OCI-LY1 (cell line): Measurements from ENCODE around the gene IL4R.
"Not testable (repeated sequence)": the region's sequence is repeated elsewhere in the genome, so short reads cannot be mapped to it uniquely, and the experiment has no call there.

Source experiments
- H2AFZ ChIP-seq: fragments of 200-600 bp; sonication (generic), shearing (Covaris generic); 2 replicates; pipeline ENCODE4 v1.6.0; 2014; ENCODE audit warnings: antibody characterized with exemption, mild to moderate bottlenecking, low read length
- H3F3A ChIP-seq: fragments of 200-600 bp; sonication (generic), shearing (Covaris generic); 2 replicates; pipeline ENCODE4 v1.6.0; 2014; ENCODE audit warnings: mild to moderate bottlenecking, antibody characterized with exemption, low read length, moderate library complexity; ENCODE audit not compliant: insufficient read depth
- H3K27ac ChIP-seq: fragments of 200-600 bp; sonication (generic); 2 replicates; pipeline ENCODE4 v1.5.1; 2014; ENCODE audit warnings: low read length, mixed run types, mild to moderate bottlenecking, low read depth; ENCODE audit not compliant: poor library complexity, severe bottlenecking
- H3K27me3 ChIP-seq: fragments of 200-600 bp; sonication (generic); 2 replicates; pipeline ENCODE4 v1.6.0; 2014; ENCODE audit warnings: antibody characterized with exemption, mild to moderate bottlenecking, low read length, moderate library complexity; ENCODE audit not compliant: insufficient read depth
- H3K36me3 ChIP-seq: fragments of 200-600 bp; sonication (generic); 2 replicates; pipeline ENCODE4 v1.6.1; 2014; ENCODE audit warnings: mild to moderate bottlenecking, antibody characterized with exemption, low read length, moderate library complexity, mixed read lengths; ENCODE audit not compliant: insufficient read depth
- H3K4me1 ChIP-seq: fragments of 200-600 bp; sonication (generic); 2 replicates; pipeline ENCODE4 v1.5.1; 2014; ENCODE audit warnings: mild to moderate bottlenecking, low read length, moderate library complexity; ENCODE audit not compliant: insufficient read depth, severe bottlenecking
- H3K4me2 ChIP-seq: fragments of 200-600 bp; sonication (generic), shearing (Covaris generic); 2 replicates; pipeline ENCODE4 v1.6.1; 2014; ENCODE audit warnings: low read length
- H3K4me3 ChIP-seq: fragments of 200-600 bp; sonication (generic); 2 replicates; pipeline ENCODE4 v1.5.1; 2014; ENCODE audit warnings: low read length, low read depth, mild to moderate bottlenecking, mixed read lengths; ENCODE audit not compliant: poor library complexity, severe bottlenecking
- H3K79me2 ChIP-seq: fragments of 200-600 bp; shearing (Covaris generic); 2 replicates; pipeline ENCODE4 v1.6.1; 2016; ENCODE audit warnings: mixed run types, low read length, mixed read lengths; ENCODE audit not compliant: insufficient read depth
- H3K9ac ChIP-seq: fragments of 200-600 bp; sonication (generic), shearing (Covaris generic); 2 replicates; pipeline ENCODE4 v1.6.1; 2014; ENCODE audit warnings: mild to moderate bottlenecking, low read length, mixed read lengths
- H3K9me2 ChIP-seq: fragments of 200-600 bp; sonication (generic), shearing (Covaris generic); 2 replicates; pipeline ENCODE4 v1.6.1; 2014; ENCODE audit warnings: low read depth, mild to moderate bottlenecking, low read length, mixed read lengths
- H3K9me3 ChIP-seq: fragments of 200-600 bp; shearing (Covaris generic); 2 replicates; pipeline ENCODE4 v1.6.1; 2014; ENCODE audit warnings: low read length, mixed read lengths
- H4K20me1 ChIP-seq: fragments of 200-600 bp; sonication (generic), shearing (Covaris generic); 2 replicates; pipeline ENCODE4 v1.6.0; 2016; ENCODE audit warnings: mild to moderate bottlenecking, low read length; ENCODE audit not compliant: insufficient read depth
- EZH2 ChIP-seq: fragments of 200-600 bp; sonication (generic), shearing (Covaris generic); IDR thresholded peaks from 2 replicates; pipeline ENCODE4 v1.8.0; 2017; ENCODE audit warnings: borderline replicate concordance, mixed run types, mild to moderate bottlenecking, antibody characterized with exemption, low read length, moderate library complexity, mixed read lengths
- TF ChIP-seq, protein P1 (sequence below): fragments of 200-600 bp; sonication (generic), shearing (Covaris generic); IDR thresholded peaks from 2 replicates; pipeline ENCODE4 v1.5.1; 2017; ENCODE audit warnings: mild to moderate bottlenecking, antibody characterized with exemption, low read length, moderate library complexity, mixed read lengths

The IL4R gene

GRCh38 chr16:27392671-27393070 is 78.9 kb downstream of the IL4R start:
- Histone ChIP-seq H3K4me1 (no peaks in the 10 kb centered on the region), H3K4me3 (no peak overlapping the region), H3K27me3 (peaks cover 4% of the 10 kb centered on the region; the same call in 1 of the 2 replicates), H3K9ac (no peak overlapping the region), H3F3A (no peaks in the 10 kb centered on the region), H3K79me2 (no peaks in the 10 kb centered on the region), H3K4me2 (no peak overlapping the region), H3K36me3 (no peaks in the 10 kb centered on the region; the same call in 1 of the 2 replicates), H2AFZ (no peak overlapping the region), H3K9me3 (peaks cover 25% of the 10 kb centered on the region), H4K20me1 (no peaks in the 10 kb centered on the region), H3K27ac (no peak overlapping the region), H3K9me2 (no peaks in the 10 kb centered on the region)
- TF ChIP-seq EZH2: no peak
- TF ChIP-seq, protein P1, sequence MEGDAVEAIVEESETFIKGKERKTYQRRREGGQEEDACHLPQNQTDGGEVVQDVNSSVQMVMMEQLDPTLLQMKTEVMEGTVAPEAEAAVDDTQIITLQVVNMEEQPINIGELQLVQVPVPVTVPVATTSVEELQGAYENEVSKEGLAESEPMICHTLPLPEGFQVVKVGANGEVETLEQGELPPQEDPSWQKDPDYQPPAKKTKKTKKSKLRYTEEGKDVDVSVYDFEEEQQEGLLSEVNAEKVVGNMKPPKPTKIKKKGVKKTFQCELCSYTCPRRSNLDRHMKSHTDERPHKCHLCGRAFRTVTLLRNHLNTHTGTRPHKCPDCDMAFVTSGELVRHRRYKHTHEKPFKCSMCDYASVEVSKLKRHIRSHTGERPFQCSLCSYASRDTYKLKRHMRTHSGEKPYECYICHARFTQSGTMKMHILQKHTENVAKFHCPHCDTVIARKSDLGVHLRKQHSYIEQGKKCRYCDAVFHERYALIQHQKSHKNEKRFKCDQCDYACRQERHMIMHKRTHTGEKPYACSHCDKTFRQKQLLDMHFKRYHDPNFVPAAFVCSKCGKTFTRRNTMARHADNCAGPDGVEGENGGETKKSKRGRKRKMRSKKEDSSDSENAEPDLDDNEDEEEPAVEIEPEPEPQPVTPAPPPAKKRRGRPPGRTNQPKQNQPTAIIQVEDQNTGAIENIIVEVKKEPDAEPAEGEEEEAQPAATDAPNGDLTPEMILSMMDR: no peak

DNA sequence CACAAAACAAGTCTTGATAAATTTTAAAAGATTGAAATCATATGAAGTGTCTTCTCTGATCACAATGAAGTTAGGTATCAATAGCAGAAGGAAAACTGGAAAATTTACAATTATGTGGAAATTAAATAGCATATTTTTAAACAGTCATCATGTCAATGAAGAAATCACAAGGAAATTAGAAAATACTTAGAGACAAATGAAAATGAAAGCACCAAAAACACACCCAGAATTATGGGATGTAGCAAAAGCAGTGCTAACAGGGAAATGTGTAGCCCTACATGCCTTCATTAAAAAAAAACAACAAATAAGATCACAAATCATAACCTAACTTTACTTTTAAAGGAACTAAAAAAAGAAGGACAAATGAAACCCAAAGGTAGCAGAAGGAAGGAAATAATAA is 80.7 kb downstream of the IL4R start:
- H3K27me3 ChIP-seq: peaks cover 8% of the 10 kb centered on the region; the same call in 1 of the 2 replicates
- H3K4me1 ChIP-seq: peaks cover 11% of the 10 kb centered on the region
- no peak overlapping the region for H3K4me2 ChIP-seq
- H3K36me3 ChIP-seq: no peaks in the 10 kb centered on the region; the same call in 1 of the 2 replicates
- peaks cover 20% of the 10 kb centered on the region; the same call in 1 of the 2 replicates for H3K9me3 ChIP-seq
- H2AFZ ChIP-seq: no peak overlapping the region
- TF ChIP-seq, protein P1: no peak
- TF ChIP-seq EZH2: no peak
- no peaks in the 10 kb centered on the region for H3K79me2 ChIP-seq
- no peak overlapping the region for H3K9ac ChIP-seq
- H3K27ac ChIP-seq: no peak overlapping the region
- H3F3A ChIP-seq: no peaks in the 10 kb centered on the region
- H3K9me2 ChIP-seq: no peaks in the 10 kb centered on the region
- no peak overlapping the region for H3K4me3 ChIP-seq
- H4K20me1 ChIP-seq: no peaks in the 10 kb centered on the region

- H3F3A ChIP-seq: not testable (repeated sequence)
These were observed 84.6 kb downstream of the IL4R start for GRCh38 chr16:27398341-27398893.

More at GRCh38 chr16:27398341-27398893, 84.6 kb downstream of the IL4R start:
- not testable (repeated sequence) for H3K27ac ChIP-seq, H3K79me2 ChIP-seq, H4K20me1 ChIP-seq, H3K9me2 ChIP-seq, H3K9me3 ChIP-seq, H3K4me3 ChIP-seq, H2AFZ ChIP-seq, H3K9ac ChIP-seq, H3K27me3 ChIP-seq, H3K36me3 ChIP-seq, H3K4me2 ChIP-seq
- H3K4me1 ChIP-seq: peaks cover 33% of the 10 kb centered on the region
